ENCODE results near the gene IL31. TPM values are rescaled to one million over a fixed set of nuclear protein-coding genes. Genes with fewer than 3 reads are reported as not detected.

Gene IL31
- polyA plus RNA-seq, 1 experiment, result not detected

DNA sequence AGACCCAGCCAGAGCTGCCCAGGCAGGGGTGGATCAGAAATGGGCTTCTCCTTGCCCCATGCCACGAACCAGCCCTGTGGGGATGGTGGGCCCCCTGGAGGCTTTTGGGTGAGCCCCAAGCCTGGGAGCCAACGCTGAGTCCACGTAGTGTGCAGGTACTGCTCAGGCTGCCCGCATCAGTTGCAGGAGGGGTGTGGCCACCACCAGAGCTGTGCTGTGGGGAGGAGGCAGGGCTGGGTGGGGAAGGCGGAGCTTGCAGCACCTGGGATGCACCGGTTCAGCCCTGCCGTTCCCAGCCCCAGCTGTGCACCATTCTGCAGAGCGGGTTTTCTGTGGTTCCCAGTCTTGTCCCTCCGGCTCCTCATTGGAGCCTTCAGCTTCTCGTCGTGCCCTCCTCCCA lies 36.3 kb downstream of the IL31 start:
- no peaks in the 10 kb centered on the region for H3K27me3 ChIP-seq (ENCODE audit: control insufficient read depth, insufficient read depth, low read length)
- peaks cover 44% of the 10 kb centered on the region for H3K36me3 ChIP-seq (ENCODE audit: control insufficient read depth, insufficient read depth, low read length)
- TF ChIP-seq, protein P1, sequence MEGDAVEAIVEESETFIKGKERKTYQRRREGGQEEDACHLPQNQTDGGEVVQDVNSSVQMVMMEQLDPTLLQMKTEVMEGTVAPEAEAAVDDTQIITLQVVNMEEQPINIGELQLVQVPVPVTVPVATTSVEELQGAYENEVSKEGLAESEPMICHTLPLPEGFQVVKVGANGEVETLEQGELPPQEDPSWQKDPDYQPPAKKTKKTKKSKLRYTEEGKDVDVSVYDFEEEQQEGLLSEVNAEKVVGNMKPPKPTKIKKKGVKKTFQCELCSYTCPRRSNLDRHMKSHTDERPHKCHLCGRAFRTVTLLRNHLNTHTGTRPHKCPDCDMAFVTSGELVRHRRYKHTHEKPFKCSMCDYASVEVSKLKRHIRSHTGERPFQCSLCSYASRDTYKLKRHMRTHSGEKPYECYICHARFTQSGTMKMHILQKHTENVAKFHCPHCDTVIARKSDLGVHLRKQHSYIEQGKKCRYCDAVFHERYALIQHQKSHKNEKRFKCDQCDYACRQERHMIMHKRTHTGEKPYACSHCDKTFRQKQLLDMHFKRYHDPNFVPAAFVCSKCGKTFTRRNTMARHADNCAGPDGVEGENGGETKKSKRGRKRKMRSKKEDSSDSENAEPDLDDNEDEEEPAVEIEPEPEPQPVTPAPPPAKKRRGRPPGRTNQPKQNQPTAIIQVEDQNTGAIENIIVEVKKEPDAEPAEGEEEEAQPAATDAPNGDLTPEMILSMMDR (IDR thresholded peaks at IDR 0.05; ENCODE audit: insufficient read depth, low read depth, low read length), result no peak
- ChIA-PET CTCF (interaction anchor here (0.9 to 1.3 kb wide), 2 partner anchors 14 to 71 kb away, joined by 3 to 6 read pairs; no protein-coding TSS in a partner anchor), POLR2A (no interaction called here)
- no peak for DNase-seq (ENCODE audit: low read depth)
- no peak overlapping the region for H3K4me3 ChIP-seq (ENCODE audit: low read depth, low read length)

DNA sequence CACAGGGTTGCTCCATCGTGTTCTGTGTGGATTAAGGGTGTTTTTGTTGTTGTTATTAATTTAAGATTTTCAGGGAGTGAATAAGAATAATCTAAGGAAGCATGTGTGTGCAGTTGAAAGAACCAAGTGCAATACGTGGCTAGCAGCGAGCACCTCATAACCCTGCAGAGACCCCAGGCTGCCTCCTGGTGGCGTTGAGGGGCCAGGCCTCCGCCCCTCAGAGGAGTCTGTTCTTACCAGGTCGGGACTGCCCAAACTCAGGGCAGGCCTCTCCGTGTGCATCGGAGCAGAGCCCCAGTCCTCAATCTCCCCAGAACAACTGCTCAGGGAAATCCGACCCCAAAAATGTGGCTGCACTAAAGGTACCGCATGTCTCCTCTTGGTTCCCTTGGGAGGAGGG lies 36.8 kb downstream of the IL31 start:
- Histone ChIP-seq H3K27me3 (ENCODE audit: control insufficient read depth, insufficient read depth, low read length) (no peaks in the 10 kb centered on the region), H3K4me3 (ENCODE audit: low read depth, low read length) (no peak overlapping the region), H3K36me3 (ENCODE audit: control insufficient read depth, insufficient read depth, low read length) (peaks cover 44% of the 10 kb centered on the region)
- POLR2A ChIA-PET, result no interaction called here
- CTCF ChIA-PET, result interaction anchor here (1.3 kb wide), 1 partner anchor 14 kb away, joined by 6 read pairs; no protein-coding TSS in a partner anchor
- DNase-seq (ENCODE audit: low read depth), result no peak
- TF ChIP-seq, protein P1 (IDR thresholded peaks at IDR 0.05; ENCODE audit: insufficient read depth, low read depth, low read length), result 0 out of 2 replicates have a peak, but pooled peaks have one; percentile 11

DNA sequence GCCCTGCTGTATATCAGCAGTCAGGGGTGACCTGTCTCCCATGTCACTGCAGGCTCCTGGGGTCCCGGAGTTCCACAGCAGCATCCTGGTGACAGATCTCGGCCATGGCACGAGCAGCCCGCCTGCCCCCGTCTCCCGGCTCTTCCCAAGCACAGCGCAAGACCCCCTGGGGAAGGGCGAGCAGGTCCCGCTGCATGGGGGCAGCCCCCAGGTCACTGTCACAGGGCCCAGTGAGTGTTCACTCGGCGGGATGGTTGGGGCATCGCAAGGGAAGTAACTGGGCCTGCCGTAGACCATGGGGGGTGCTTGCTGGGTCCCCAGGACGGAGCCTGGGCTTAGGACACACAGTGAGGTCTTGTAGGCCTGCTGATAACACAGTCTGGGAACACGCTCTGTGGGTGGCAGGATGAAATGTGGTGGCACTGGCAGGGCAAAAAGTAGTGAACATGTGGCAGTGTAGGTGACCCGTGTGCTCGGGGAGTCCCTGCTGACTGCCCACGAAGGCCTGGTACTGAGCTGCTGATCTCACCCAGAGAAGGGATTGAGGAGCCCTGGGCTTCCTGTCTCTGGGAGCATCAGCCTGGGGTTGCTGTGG lies 38.5 kb downstream of the IL31 start:
- DNase-seq (ENCODE audit: low read depth), result no peak
- Histone ChIP-seq H3K27me3 (ENCODE audit: control insufficient read depth, insufficient read depth, low read length) (no peaks in the 10 kb centered on the region), H3K4me3 (ENCODE audit: low read depth, low read length) (no peak overlapping the region), H3K36me3 (ENCODE audit: control insufficient read depth, insufficient read depth, low read length) (peaks cover 35% of the 10 kb centered on the region)
- POLR2A ChIA-PET, result no interaction called here
- TF ChIP-seq, protein P1 (IDR thresholded peaks at IDR 0.05; ENCODE audit: insufficient read depth, low read depth, low read length), result no peak
- CTCF ChIA-PET, result no interaction called here

DNA sequence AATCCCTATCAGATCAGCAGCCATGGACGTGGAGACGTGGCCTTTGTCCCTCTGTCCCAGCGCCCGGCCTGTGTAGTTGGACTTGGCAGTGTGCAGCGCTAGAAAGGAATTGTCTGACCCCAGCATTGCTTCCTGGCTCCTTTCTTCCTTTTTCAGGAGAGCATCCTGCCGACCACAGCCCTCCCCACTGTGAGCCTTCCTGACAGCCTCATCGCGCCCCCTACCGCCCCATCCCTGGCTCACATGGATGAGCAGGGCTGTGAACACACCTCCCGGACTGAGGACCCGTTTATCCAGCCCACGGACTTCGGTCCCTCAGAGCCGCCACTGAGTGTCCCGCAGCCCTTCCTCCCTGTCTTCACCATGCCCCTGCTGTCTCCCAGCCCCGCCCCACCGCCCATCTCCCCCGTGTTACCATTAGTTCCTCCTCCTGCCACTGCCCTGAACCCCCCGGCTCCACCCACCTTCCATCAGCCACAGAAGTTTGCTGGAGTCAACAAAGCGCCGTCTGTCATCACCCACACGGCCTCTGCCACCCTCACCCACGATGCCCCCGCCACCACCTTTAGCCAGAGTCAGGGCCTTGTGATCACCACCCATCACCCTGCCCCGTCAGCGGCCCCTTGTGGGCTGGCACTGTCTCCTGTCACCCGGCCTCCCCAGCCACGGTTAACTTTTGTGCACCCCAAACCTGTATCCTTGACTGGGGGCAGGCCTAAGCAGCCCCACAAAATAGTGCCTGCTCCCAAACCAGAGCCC lies 40.6 kb downstream of the IL31 start:
- Histone ChIP-seq H3K4me3 (ENCODE audit: low read depth, low read length) (no peak overlapping the region), H3K27me3 (ENCODE audit: control insufficient read depth, insufficient read depth, low read length) (no peaks in the 10 kb centered on the region), H3K36me3 (ENCODE audit: control insufficient read depth, insufficient read depth, low read length) (peaks cover 45% of the 10 kb centered on the region)
- no peak for DNase-seq (ENCODE audit: low read depth)
- CTCF ChIA-PET, result interaction anchor here (1.0 to 16.2 kb wide), 5 partner anchors 53 to 223 kb away, joined by 3 to 207 read pairs (median 5); no protein-coding TSS in a partner anchor
- POLR2A ChIA-PET, result no interaction called here
- TF ChIP-seq, protein P1 (IDR thresholded peaks at IDR 0.05; ENCODE audit: insufficient read depth, low read depth, low read length), result no peak

DNA sequence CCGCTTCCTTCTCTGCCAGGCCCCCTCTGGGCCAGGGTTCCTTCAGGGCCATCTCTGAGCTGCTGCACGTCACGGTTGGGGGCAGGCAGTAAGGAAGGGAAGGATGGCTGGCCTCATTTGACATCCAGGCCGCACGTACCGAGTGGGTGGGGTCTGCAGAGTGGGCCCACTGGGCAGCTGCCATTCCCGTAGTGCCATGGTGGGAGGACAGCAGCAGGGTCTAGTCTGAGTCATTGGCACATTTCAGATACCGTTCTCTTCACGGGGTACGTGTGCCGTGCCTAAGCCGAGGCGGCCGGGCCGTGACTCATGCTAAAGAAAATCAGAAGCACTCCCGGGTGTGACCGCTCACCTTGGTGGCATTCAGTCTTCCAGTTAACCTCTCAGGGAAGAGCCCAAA lies 43.9 kb downstream of the IL31 start:
- POLR2A ChIA-PET, result no interaction called here
- TF ChIP-seq, protein P1 (IDR thresholded peaks at IDR 0.05; ENCODE audit: insufficient read depth, low read depth, low read length), result no peak
- no peak for DNase-seq (ENCODE audit: low read depth)
- Histone ChIP-seq H3K27me3 (ENCODE audit: control insufficient read depth, insufficient read depth, low read length) (no peaks in the 10 kb centered on the region), H3K4me3 (ENCODE audit: low read depth, low read length) (no peak overlapping the region), H3K36me3 (ENCODE audit: control insufficient read depth, insufficient read depth, low read length) (peaks cover 35% of the 10 kb centered on the region)
- CTCF ChIA-PET, result interaction anchor here (0.6 to 16.2 kb wide), 10 partner anchors 7 to 301 kb away, joined by 3 to 207 read pairs (median 7); no protein-coding TSS in a partner anchor

Measured in BJ (cell line).